Right atrium auricular region (tissue), 2 donors: ENCODE data around the gene EPHB3. TPM values are rescaled to one million over a fixed set of nuclear protein-coding genes. Genes with fewer than 3 reads are reported as not detected.

ENCODE experiments used
- DNase-seq: peaks from one replicate; pipeline ENCODE4 v3.0.0-alpha.2; 2019; ENCODE audit warnings: low spot score
- H3K27ac ChIP-seq, 2 donors: fragments of 200-600 bp; sonication (generic); 1 replicate in 1 of 2; 2 replicates in 1 of 2; pipeline ENCODE4 v1.5.1; 2016 to 2019
- H3K27me3 ChIP-seq, 2 donors: fragments of 200-600 bp; sonication (generic); one replicate each; pipeline versions ENCODE4 v1.5.1 to v1.6.0; 2017 to 2019
- H3K36me3 ChIP-seq: fragments of 200-600 bp; sonication (generic); one replicate; pipeline ENCODE4 v1.5.1; 2016
- H3K4me1 ChIP-seq, 2 donors: fragments of 200-600 bp; sonication (generic); one replicate each; pipeline versions ENCODE4 v1.5.1 to v1.6.0; 2017 to 2019
- H3K4me3 ChIP-seq, 2 donors: fragments of 200-600 bp; sonication (generic); 1 replicate in 1 of 2; 2 replicates in 1 of 2; pipeline ENCODE4 v1.5.1; 2017 to 2019; ENCODE audit warnings: mild to moderate bottlenecking in 1 of 2, moderate library complexity in 1 of 2
- H3K9me3 ChIP-seq, 2 donors: fragments of 200-600 bp; sonication (generic); one replicate each; pipeline ENCODE4 v1.5.1; 2019
- CTCF ChIP-seq, 2 donors: fragments of 200-600 bp; sonication (generic); IDR thresholded peaks; one replicate each; pipeline ENCODE4 v1.5.1; 2019; ENCODE audit warnings: antibody characterized with exemption in 2 of 2
- total RNA-seq, 2 donors: library from RNA; depleted of rRNA; stranded (reverse); fragments of >200 nt; gene quantifications; one replicate each; pipeline ENCODE4 v1.1.0, GENCODE V29; 2016

Gene EPHB3
- total RNA-seq, 2 donors from 2014 or later = 2.1 to 5.1 TPM

- no peak for DNase-seq
- Histone ChIP-seq H3K36me3 (no peaks in the 10 kb centered on the region), H3K4me1 (peaks cover 0 to 29% of the 10 kb centered on the region in 2 donors), H3K9me3 (no peaks in the 10 kb centered on the region), H3K27me3 (no peaks in the 10 kb centered on the region), H3K4me3 (no peak overlapping the region), H3K27ac (no peak overlapping the region)
- no peak for TF ChIP-seq CTCF (IDR thresholded peaks at IDR 0.05)
Observed at GRCh38 chr3:184596886-184597575, 35.4 kb downstream of the EPHB3 start.

GRCh38 chr3:184597829-184598573, 36.4 kb downstream of the EPHB3 start:
- Histone ChIP-seq H3K9me3 (no peaks in the 10 kb centered on the region), H3K4me3 (no peak overlapping the region), H3K36me3 (no peaks in the 10 kb centered on the region), H3K27ac (no peak overlapping the region), H3K4me1 (peaks cover 0 to 29% of the 10 kb centered on the region in 2 donors), H3K27me3 (no peaks in the 10 kb centered on the region)
- DNase-seq = no peak
- no peak for TF ChIP-seq CTCF (IDR thresholded peaks at IDR 0.05)

DNA sequence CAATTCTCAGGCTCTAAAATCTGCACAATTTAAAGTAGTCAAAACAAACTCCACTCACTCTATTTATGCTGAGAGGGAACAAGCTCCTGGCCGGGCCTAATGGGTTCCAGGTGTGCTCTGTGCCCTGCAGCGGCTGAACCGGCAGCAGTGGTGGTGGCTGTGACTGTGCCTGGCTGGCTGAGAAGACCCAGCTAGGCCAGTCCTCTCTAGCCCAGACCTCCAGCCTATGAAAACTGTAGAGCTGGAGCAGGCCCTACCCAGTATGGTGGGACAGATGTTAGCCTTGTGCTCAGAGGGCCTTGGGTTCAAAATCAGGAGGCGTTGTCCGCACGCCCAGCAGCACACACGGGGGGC, 37.0 kb downstream of the EPHB3 start:
- no peaks in the 10 kb centered on the region for H3K9me3 ChIP-seq
- no peak overlapping the region for H3K27ac ChIP-seq
- no peaks in the 10 kb centered on the region for H3K27me3 ChIP-seq
- H3K4me1 ChIP-seq = peaks cover 0 to 29% of the 10 kb centered on the region in 2 donors
- no peak for DNase-seq
- H3K36me3 ChIP-seq = no peaks in the 10 kb centered on the region
- TF ChIP-seq CTCF (IDR thresholded peaks at IDR 0.05) = no peak
- H3K4me3 ChIP-seq = no peak overlapping the region

DNA sequence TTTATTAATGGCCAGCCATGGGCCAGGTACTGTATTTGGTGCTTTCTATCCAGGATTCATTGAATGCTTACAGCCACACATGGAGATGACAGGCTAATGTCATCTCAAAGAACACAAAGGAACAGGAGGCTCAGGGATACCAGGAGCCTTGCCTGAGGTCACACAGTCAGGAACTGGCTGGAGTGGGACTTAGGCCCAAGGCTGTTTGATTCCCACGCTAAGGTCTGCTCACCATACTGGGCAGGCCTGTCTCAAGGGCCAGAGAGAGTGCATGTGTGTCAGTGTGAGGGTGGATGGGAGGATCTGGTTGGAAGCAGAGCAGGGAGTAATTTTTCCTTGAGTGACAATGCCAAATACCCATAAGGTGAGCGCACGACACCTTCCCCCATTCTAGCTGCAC, 37.6 kb downstream of the EPHB3 start:
- no peak for TF ChIP-seq CTCF (IDR thresholded peaks at IDR 0.05)
- no peak for DNase-seq
- Histone ChIP-seq H3K4me3 (no peak overlapping the region), H3K4me1 (peaks cover 0 to 30% of the 10 kb centered on the region in 2 donors), H3K36me3 (no peaks in the 10 kb centered on the region), H3K27ac (no peak overlapping the region), H3K27me3 (no peaks in the 10 kb centered on the region), H3K9me3 (no peaks in the 10 kb centered on the region)

DNA sequence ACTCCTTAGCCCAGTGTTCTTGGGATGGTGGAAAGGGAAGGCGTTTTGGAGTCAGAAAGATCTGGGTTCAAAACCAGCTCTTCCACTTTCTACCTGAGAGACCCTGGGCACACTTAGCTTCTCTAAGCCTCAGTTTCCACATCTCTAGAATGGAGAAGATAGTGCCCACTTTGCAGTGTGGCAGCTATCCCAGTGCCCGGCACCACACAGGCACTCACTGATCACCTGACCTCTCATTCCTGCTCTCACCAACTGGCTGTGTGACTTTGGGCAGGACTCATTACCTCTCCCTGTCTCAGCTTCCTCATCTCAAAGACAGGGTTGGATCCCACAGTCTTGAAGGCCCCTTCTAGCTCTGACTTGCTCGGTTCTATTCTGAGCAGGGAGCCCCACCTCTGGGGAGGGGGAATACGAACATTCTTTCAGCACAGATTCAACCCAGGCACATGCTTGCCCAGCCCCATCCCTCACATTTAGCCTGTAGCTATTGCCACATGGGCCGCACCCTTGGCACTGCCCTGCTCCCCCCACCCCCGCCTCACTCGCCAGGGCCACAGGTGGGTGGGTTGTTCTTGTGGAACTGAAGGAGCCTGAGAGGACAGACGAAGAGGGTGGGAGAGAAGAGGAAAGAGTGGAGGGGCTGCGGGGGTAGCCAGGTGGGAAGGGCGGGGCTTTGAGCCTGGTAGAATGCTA, 39.2 kb downstream of the EPHB3 start:
- no peak for DNase-seq

More for the DNA sequence above, 39.2 kb downstream of the EPHB3 start:
- H3K27me3 ChIP-seq = no peaks in the 10 kb centered on the region
- H3K9me3 ChIP-seq = no peaks in the 10 kb centered on the region
- H3K4me1 ChIP-seq = peaks cover 0 to 41% of the 10 kb centered on the region in 2 donors
- TF ChIP-seq CTCF (IDR thresholded peaks at IDR 0.05) = no peak
- no peaks in the 10 kb centered on the region for H3K36me3 ChIP-seq
- no peak overlapping the region for H3K4me3 ChIP-seq
- no peak overlapping the region for H3K27ac ChIP-seq
